ENCODE results near the gene LRRC10. TPM values are rescaled to one million over a fixed set of nuclear protein-coding genes. Genes with fewer than 3 reads are reported as not detected.

The LRRC10 gene
- total and polyA plus RNA-seq, 10 of the 15 experiments (the other 5 are each of a cell fraction or from before 2014, with no cell fraction given): not detected

GRCh38 chr12:69580074-69580473 is 30.6 kb downstream of the LRRC10 start:
- Histone ChIP-seq H4K20me1 (ENCODE audit: control insufficient read depth, insufficient read depth) (no peaks in the 10 kb centered on the region), H3K27ac (ENCODE audit: control insufficient read depth, insufficient read depth) (no peak overlapping the region), H3K4me2 (ENCODE audit: control insufficient read depth, insufficient read depth) (no peak overlapping the region), H3K4me1 (ENCODE audit: control insufficient read depth, insufficient read depth, low read length) (no peaks in the 10 kb centered on the region), H3K36me3 (ENCODE audit: control insufficient read depth in 2 of 2, insufficient read depth in 2 of 2, low read length in 1 of 2) (peaks cover 0 to under 1% of the 10 kb centered on the region in 2 experiments; a peak in 1 of 4 replicates), H2AFZ (ENCODE audit: control insufficient read depth, low read depth, low read length) (no peak overlapping the region), H3K9ac (ENCODE audit: control insufficient read depth, insufficient read depth, low read length) (no peak overlapping the region), H3K9me3 (replicated peaks; ENCODE audit: control insufficient read depth, insufficient read depth, low read length) (no peaks in the 10 kb centered on the region), H3K27me3 (replicated peaks in 1 of 2; ENCODE audit: control insufficient read depth in 2 of 2, insufficient read depth in 2 of 2, low read length in 1 of 2) (no peaks in the 10 kb centered on the region), H3K79me2 (ENCODE audit: control insufficient read depth, insufficient read depth, low read length) (no peaks in the 10 kb centered on the region), H3K4me3 (no peak overlapping the region)
- ChIA-PET POLR2A (interaction anchor here (0.8 to 0.9 kb wide), 3 partner anchors 9 to 195 kb away, joined by 3 to 6 read pairs (median 5); no protein-coding TSS in a partner anchor), SMC1A (ENCODE audit: uncharacterized antibody, unreplicated experiment) (interaction anchor here (0.7 to 5.1 kb wide), 4 partner anchors 9 to 222 kb away, joined by 3 to 30 read pairs (median 8); no protein-coding TSS in a partner anchor), RAD21 (ENCODE audit: unreplicated experiment) (interaction anchor here (0.7 to 2.3 kb wide), 3 partner anchors 58 to 223 kb away, joined by 3 to 12 read pairs (median 4); no protein-coding TSS in a partner anchor), CTCF (interaction anchor here (1.0 to 2.3 kb wide), 5 partner anchors 10 to 222 kb away, joined by 3 to 20 read pairs (median 5); no protein-coding TSS in a partner anchor)
- 91% methylated on average over 1 of the region's 1 CpG for WGBS (ENCODE audit: insufficient coverage, insufficient replicate concordance, low lambda C conversion rate, missing lambda C conversion rate)
- intact Hi-C loops (cut with micrococcal nuclease; ENCODE audit: unreplicated experiment) (no loop called here), in situ Hi-C loops (cut with MboI) (no loop called here)
- FAIRE-seq (no peak), DNase-seq (ENCODE audit: low read depth, low spot score) (no peak), ATAC-seq (no peak; the same call in 2 of the 3 replicates)
- BruUV-seq (replicated peaks): no TSS peak
- no peak for TF ChIP-seq RAD21 (IDR thresholded peaks at IDR 0.05; ENCODE audit: insufficient read depth, low read depth, low read length)
- TF ChIP-seq REST (IDR thresholded peaks at IDR 0.05; ENCODE audit: low read depth, low read length): no peak
- TF ChIP-seq NFIC (IDR thresholded peaks at IDR 0.05; ENCODE audit: low read depth, low read length): no peak
- no peak for TF ChIP-seq SMC3 (IDR thresholded peaks at IDR 0.05; ENCODE audit: borderline replicate concordance, low read length)
- no peak for TF ChIP-seq HDGF (IDR thresholded peaks at IDR 0.05)
- TF ChIP-seq TAF1 (IDR thresholded peaks at IDR 0.05; ENCODE audit: borderline replicate concordance, low read depth, low read length): no peak
- no peak for TF ChIP-seq FOXK2 (IDR thresholded peaks at IDR 0.05)
- TF ChIP-seq CHD2 (IDR thresholded peaks at IDR 0.05; ENCODE audit: borderline replicate concordance, low read depth, low read length): no peak
- no peak for TF ChIP-seq NRF1 (conservative IDR thresholded peaks at IDR 0.05; ENCODE audit: low read depth, low read length)

All from GM12878 (cell line).